ENCODE measurements around the gene DMD.
"Not testable (repeated sequence)": the region's sequence is repeated elsewhere in the genome, so short reads cannot be mapped to it uniquely, and the experiment has no call there.

DMD gene

DNA sequence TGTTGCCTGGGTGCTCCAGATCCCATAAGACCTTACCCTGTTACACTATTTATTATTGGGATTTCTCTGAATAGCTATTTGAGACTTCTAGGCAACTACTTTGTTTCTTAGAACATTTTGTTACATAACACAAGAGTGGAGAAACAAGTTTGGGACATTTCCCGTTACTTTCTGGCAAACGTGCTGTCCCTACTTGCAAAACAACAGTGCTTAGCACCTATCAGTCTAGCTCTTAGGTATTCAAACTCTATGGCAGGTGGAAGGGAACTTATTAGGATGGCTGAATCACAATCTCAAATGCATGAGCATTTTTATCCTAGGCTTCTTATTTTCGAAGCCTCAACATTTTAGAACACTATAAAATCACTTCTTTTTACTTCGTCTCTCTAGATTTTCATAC, 613.6 kb downstream of the DMD start:
- no peak for DNase-seq

- DNase-seq: no peak
Measured at GRCh38 chrX:32592786-32593185, 618.6 kb downstream of the DMD start.

GRCh38 chrX:32591589-32591988, 619.8 kb downstream of the DMD start:
- no peak for DNase-seq

DNA sequence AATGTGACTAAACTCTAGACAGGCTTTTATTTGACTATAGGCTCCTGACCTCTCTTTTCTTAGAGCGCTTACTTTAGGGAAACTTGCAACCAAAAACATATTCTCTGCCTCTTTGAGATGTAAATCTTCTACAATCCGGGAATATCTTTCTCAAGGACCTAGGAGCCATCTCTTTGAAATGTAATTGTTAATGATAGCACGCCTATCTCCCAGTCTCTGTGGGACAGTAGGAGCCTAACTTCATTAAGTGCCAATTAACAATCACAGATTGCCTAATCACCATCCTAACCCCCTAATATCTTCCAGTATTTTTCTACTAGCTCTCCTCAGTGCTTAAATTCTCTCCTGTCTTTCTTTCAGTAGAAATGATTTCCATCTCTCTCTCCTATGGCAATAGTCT, 628.6 kb downstream of the DMD start:
- peak; percentile 45 for DNase-seq

GRCh38 chrX:32576885-32577284, 634.5 kb downstream of the DMD start:
- no peak for DNase-seq

GRCh38 chrX:32572644-32573043, 638.7 kb downstream of the DMD start:
- DNase-seq: no peak

- DNase-seq: no peak
Measured at GRCh38 chrX:32571579-32571978, 639.8 kb downstream of the DMD start.

GRCh38 chrX:32562261-32562660, 649.1 kb downstream of the DMD start:
- no peak for DNase-seq

- no peak for DNase-seq
Measured at GRCh38 chrX:32545101-32545500, 666.2 kb downstream of the DMD start.

- DNase-seq: no peak
Measured at GRCh38 chrX:32538554-32538953, 672.8 kb downstream of the DMD start.

GRCh38 chrX:32533848-32534247, 677.5 kb downstream of the DMD start:
- DNase-seq: no peak

GRCh38 chrX:32532262-32532661, 679.1 kb downstream of the DMD start:
- DNase-seq: no peak

DNA sequence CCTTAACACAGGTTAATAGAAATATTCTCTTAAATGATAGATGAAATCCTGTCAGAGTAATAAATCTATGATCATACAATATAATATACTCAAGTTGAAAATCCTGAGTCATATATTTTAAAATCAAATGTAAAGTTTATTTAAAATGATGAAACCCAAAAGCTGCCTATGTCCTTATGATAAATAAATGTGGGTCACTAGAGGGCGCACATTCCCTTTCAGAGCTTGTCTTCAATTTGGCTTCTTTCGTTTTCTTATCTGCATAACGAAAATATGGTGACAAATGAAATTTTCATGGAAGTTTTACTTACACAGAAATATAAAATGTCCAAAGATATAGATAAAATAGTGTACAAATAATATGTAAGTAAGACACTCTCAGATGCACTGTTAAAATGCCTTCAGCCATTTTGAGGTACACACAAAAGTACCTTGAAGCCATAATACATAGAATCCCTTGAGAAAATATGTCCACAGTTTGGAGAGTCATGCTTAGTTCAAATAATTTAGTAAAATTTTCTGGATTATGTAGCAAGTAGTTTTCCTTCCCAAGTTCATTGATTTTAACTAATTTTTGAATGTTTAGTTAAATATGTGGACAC, 680.4 kb downstream of the DMD start:
- peak; percentile 85 for DNase-seq

- not testable (repeated sequence) for DNase-seq
Measured at GRCh38 chrX:32528451-32528850, 682.9 kb downstream of the DMD start.

GRCh38 chrX:32525234-32525633, 686.1 kb downstream of the DMD start:
- no peak for DNase-seq

- peak; percentile 73 for DNase-seq
Measured at GRCh38 chrX:32524385-32524784, 687.0 kb downstream of the DMD start.

GRCh38 chrX:32520789-32521188, 690.6 kb downstream of the DMD start:
- no peak for DNase-seq

DNA sequence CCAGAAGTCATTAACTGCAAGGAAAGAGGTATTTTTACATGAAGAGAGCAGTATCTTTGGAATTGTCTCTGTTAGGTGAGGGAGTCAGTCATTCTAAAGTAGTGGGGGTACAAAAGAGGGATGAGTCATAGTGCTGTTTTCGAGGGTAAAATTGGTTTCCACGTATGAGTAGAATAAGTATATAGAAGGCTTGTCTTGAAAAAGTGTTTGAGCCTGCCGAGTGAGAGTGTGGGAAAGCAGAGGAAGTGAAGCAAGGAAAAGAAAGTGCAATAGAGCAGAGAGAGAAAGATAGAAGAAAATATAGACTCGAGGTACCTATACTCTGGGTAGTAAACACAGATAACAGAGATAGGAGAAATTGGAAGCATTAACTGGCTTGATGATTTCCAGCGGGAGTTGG, 696.4 kb downstream of the DMD start:
- DNase-seq: no peak

DNA sequence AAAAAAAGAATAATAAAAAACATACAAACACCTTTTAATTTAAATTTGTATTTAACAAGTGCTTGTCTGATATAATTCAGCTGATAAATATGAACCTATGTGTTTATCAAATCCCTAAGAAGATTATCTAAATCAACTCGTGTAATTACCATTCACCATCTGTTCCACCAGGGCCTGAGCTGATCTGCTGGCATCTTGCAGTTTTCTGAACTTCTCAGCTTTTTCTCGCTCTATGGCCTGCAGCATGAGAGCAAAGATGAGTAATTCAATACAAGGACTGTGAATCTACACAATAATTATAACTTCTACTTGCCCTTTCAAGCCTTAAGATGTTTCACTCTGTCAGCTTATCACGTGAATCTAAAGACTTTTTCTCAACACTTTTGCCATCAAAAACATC, 709.7 kb downstream of the DMD start:
- DNase-seq: peak; percentile 88

DNA sequence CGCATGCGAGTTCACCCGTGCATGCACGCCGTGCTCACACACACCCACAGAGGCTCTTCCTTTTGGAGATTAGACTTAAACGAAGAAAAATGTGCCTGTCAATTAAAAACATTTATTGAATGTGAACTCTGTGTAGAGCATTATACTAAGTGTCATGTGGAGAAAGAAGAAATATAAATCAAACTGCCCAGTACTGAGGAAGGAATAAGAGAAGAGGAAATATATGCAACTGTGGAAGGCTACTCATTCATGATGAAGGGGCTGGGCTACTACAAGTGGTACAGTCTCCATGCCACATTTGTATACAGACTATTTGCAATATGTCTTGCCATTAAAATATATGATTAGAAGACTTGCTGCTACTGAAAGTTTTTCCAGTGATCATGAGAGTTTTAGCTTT, 714.7 kb downstream of the DMD start:
- DNase-seq: no peak

DNA sequence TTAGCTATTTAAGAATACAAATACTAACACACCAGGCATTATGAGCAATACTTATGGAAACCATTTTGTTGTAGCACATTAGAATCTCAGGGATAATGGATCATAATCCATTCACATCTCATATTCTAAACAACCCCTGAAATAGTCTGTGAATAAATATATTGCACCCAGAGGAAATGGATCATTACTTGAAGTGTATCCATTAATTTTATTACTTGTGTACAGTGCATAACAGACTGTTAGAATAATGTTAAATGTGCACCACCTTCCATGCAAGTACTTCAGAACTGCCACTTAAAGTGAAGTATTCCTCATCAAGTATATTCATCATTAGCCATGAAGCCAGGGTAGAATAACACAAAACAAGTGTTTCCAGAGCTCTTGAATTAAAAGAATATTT, 715.5 kb downstream of the DMD start:
- DNase-seq: no peak

DNA sequence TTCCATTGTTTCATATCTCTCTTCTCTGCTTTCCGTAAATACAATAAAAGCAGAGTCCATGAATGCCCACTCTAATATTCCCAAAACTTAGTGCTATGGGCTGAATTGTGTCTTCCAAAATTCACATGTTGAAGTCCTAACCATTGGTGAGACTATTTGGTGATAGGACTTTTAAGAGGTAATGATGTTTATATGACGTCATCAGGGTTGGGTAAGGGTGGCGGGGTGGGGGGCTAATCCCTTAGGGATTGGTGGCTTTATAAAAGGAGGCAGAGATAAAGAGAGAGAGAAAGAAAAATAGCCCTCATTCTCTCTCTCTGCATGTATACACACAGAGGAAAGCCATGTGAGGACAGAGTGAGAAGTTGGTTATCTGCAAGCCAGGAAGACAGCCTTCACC, 722.2 kb downstream of the DMD start:
- DNase-seq: no peak

DNA sequence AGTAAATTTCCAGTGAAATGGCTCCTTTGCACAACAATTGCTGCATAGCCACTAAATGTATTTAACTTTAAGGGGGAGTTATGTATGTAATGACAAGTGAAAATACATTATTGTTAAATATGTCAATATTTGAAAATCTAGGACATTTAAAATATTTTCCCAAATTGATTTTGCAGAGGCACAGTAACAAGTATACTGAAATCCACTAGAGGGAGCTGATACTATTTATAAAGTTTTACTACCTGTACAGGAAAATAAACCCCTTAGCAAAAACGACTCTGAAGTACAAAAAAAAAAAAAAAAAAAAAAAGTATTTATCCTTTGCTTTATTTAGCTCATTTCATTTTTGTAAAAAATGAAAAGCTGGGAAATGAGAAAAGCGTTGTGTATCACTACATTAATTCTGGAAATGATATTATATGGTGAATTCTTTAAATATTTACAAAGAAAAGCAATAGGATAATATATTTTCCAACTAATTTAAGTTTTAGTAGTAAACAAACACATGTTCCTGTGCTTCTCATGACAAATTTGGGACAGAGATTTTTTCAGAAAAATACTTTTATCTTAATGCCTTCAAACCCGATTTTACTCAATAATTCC, 727.7 kb downstream of the DMD start:
- DNase-seq: peak; percentile 61

DNA sequence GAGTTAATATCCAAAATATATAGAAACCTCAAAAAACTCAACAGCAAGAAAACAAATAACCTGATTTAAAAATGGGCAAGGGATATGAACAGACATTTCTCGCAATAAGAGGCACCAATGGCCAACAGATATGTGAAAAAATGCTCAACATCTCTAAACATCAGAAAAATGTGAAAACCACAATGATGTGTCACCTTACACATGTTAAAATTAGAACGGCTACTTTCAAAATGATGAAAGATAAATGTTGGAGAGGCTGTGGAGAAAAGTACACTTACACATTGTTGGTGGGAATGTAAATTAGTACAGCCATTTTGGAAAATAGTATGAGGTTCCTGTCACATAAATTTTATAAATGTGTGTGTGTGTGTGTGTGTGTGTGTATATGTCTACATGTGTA, 731.3 kb downstream of the DMD start:
- DNase-seq: no peak

GRCh38 chrX:32472364-32472763, 739.0 kb downstream of the DMD start:
- no peak for DNase-seq

All from NCI-H82 (cell line).